HG03066 (cell line): ENCODE data around the gene STARD13.

Experiments
- ATAC-seq: cut with Tn5 transposase; IDR thresholded peaks from one replicate; pipeline ENCODE4 v1.9.1; 2021; ENCODE audit warnings: low read depth; ENCODE audit not compliant: unreplicated experiment

STARD13 gene

GRCh38 chr13:33308863-33309262 is 23.3 kb upstream of the STARD13 start:
- ATAC-seq: no peak

GRCh38 chr13:33307843-33308242 is 22.3 kb upstream of the STARD13 start:
- ATAC-seq: no peak

GRCh38 chr13:33303855-33304597 is 18.5 kb upstream of the STARD13 start:
- no peak for ATAC-seq

- ATAC-seq: no peak
Measured at GRCh38 chr13:33299626-33300025, 14.1 kb upstream of the STARD13 start.

GRCh38 chr13:33296793-33297425 is 11.4 kb upstream of the STARD13 start:
- no peak for ATAC-seq

- ATAC-seq: no peak
Measured at GRCh38 chr13:33292712-33293111, 7.2 kb upstream of the STARD13 start.

- ATAC-seq: no peak
Measured at GRCh38 chr13:33290421-33290965, 4.9 kb upstream of the STARD13 start.

GRCh38 chr13:33289966-33290365 is 4.4 kb upstream of the STARD13 start:
- ATAC-seq: no peak

- ATAC-seq: no peak
Measured at GRCh38 chr13:33287142-33287882, 1.8 kb upstream of the STARD13 start.

- ATAC-seq: no peak
Measured at GRCh38 chr13:33286128-33286527, 573 bp upstream of the STARD13 start.

- ATAC-seq: peak; percentile 9
Measured at GRCh38 chr13:33284916-33285315, 639 bp downstream of the STARD13 start.

GRCh38 chr13:33284031-33284430 is 1.5 kb downstream of the STARD13 start:
- ATAC-seq: no peak

- ATAC-seq: no peak
Measured at GRCh38 chr13:33283195-33283911, 2.2 kb downstream of the STARD13 start.

- ATAC-seq: no peak
Measured at GRCh38 chr13:33281951-33282595, 3.5 kb downstream of the STARD13 start.

- no peak for ATAC-seq
Measured at GRCh38 chr13:33280923-33281322, 4.6 kb downstream of the STARD13 start.

GRCh38 chr13:33280279-33280905 is 5.2 kb downstream of the STARD13 start:
- no peak for ATAC-seq

- ATAC-seq: no peak
Measured at GRCh38 chr13:33279414-33280278, 5.9 kb downstream of the STARD13 start.

GRCh38 chr13:33278913-33279312 is 6.6 kb downstream of the STARD13 start:
- ATAC-seq: no peak

- ATAC-seq: no peak
Measured at GRCh38 chr13:33277946-33278345, 7.6 kb downstream of the STARD13 start.
